SIG-M5 treated with dmso at 0.1 percent for 504 hours (cell line): ENCODE data around the gene THUMPD2.
A peak's percentile ranks its signal among the peaks of the same experiment; 100 is the strongest.
"Not testable (repeated sequence)": the region's sequence is repeated elsewhere in the genome, so short reads cannot be mapped to it uniquely, and the experiment has no call there.

ENCODE experiments used
- DNase-seq: peaks from one replicate; lab custom pipeline; 2025; ENCODE audit not compliant: unreplicated experiment; lab: John Stamatoyannopoulos, UW

Gene THUMPD2

DNA sequence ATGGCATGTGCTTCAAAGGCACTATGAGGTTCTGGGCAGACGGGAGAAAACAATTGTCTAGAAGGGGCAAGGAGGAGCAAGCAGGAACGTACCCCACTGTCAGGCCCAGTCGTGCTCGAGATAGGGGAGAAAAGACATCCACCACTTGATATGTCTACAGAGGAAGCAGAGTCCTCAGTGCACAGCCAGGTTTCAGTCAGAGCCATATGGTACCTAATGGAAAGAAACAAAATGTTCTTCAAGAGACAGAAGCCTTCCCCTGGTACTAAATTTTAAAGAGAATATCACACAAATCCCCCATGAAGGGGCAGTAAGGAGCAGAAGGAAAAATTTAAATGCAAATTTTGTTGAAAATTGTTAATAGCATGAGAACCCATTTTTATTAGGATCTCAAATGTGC, 21.9 kb downstream of the THUMPD2 start:
- DNase-seq, result no peak

DNA sequence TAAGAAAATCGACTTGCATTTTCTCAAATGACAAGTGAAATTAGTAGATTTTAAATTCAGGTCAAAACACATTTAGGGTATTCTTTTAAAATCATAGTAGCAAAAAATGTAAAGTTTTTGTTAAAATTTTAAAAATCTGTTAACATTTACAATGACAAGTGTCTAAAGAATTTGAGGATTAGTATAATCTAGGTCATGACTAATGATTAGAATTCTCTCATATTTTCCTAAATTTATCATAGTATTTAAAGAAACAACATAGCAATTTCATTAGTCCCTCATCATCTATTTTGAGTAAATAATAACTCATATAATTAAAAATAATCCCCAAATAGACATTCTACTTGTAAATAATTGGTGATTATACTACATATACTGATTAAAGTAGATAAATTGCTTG, 23.6 kb downstream of the THUMPD2 start:
- no peak for DNase-seq

DNA sequence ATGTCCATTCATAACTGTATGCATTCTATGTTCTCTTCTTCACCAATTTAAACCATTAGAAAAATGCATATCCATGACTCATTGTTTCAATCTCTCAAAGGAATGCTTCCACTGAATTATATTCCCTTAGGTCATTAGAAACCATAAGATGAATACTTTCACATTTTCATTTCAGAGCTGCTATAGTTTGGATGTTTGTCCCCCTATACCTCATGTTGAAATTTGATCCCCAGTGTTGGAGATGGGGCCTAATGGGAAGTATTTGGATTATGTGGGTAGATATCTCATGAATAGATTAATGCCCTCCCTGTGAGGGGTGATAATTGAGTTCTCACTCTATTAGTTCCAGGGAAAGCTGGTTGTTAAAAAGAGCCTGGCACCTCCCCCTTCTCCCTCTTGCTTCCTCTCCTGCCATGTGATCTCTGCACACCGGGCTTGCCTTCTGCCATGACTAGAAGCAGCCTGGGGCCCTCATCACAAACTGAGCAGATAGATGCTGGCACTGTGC, 35.7 kb downstream of the THUMPD2 start:
- DNase-seq, result no peak

DNA sequence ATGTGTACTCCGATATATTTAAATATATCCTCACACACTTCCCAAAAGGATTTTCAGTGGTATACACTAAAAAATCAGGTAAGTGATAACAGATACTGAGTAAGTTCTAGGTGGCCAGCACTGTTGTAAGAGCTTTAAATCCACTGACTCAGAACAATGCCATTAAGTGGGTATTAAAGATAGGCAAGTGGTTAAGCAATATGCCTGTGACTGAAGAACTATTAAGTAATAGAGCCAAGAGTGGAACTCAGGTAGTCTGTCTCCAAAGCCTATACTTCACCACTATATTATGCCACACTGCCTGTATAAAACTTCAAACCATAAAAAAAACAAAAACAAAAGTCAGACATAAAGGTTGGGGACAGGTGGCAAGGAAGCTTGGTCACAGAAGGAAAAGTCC, 37.2 kb downstream of the THUMPD2 start:
- DNase-seq, result no peak

DNA sequence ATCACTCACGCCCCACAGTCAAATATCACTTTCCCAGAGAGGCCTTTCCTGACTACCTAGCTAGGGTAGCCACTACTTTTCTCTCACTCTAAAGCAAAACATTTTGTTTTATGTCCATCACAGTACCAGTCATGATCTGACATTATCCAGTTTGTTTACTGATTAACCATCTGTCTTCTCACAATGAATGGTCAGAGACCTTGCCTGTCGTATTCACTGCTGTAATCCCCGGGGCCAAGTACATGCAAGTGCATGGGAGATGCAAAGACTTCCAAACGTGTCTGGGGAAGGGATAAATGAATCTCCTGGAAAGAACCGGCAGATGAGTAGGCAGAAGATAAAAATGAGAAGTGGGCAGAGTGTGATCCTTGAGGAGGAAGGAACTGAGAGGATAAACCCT, 39.7 kb downstream of the THUMPD2 start:
- no peak for DNase-seq

DNA sequence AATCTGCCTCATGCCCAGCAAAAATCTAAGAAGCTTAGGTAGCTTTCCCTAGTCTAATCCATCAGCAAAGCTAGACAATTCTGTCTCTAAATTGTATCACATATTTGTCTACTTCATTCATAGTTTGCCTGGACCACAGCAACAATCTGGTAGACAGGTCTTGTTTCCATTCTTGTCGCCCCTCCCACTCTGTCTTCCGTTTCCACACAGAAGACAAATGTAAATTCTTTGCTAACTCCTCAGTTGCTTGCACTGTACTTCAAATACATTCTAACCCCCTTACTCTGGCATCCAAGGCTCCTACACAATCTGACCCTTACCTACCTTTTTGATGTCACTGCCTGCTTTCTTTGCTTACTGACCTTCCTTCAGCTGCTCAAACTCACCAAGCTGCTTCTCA, 40.1 kb downstream of the THUMPD2 start:
- DNase-seq, result no peak

DNA sequence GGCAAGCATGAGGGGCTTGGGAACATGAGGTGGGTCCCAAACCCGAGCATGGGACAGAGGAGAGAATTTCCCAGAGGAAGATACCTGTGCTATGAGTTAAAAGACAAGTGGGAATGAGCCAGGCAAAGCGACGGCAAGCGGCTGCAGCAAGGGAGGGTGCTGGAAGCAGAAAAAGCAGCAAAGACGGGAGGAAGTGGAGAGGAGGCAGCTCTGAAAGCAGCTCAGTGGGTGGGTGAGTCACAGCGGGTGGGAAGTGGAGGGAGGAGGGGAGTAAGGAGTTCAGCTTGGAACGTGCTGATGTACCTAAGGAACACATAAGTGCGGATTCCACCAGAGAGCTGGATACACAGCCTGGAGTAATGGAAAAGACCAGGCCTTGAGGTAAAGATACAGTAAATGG, 41.4 kb downstream of the THUMPD2 start:
- no peak for DNase-seq

DNA sequence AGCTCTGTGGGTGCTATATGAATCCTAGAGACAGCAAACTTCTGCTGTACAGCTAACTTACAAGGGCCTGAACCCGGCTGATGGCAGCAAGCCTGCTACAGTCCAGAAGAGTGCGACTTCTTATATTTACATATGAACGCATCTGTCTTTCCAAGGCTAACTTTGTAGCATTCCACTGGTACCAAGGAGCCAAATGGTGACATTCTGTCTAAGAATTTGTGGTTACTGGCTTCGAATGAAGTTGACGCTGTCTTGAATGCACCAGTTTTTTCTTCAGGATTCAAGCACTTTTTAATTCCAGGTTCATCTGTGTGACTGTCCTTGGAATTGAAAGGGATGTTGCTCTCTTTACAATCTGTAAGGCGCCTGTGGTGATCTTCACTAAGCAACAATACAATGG, 42.4 kb downstream of the THUMPD2 start:
- DNase-seq, result no peak

DNA sequence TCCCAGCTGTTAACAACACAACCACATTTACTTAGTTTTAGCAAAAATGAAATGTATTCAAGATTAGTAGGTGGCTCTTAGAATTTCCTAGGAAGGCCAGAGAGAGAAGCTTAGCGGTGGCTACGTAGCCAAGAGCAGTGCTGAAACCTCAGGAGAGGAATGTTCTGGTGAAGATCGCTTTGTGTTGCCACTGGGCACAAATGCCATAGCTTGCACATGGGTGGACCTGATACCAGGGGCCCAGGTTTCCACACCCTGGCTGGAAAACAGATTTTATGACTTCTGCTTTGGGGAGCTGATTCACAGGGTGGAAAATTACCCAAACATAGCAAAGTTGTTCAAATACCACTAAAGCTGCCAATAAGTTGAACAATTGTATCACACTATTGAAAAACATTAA, 43.4 kb downstream of the THUMPD2 start:
- no peak for DNase-seq

DNA sequence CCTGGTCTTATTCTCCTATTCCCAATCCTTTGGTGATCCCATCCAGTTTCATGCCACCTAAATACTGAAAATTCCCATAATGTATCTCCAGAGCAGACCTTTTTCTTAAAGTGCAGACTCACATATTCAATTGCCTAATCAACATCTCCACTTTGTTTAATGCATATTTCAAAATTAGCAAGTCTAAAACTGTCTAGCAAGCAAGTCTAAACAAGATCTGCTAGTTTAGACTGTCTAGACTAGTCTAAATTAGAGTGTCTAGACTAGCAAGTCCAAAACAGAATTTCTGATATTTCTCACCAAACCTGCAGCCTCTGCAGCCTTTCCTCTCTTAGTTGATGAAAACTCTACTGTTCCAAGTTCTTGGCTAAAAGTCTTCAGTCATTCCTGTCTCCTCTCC, 44.6 kb downstream of the THUMPD2 start:
- no peak for DNase-seq

DNA sequence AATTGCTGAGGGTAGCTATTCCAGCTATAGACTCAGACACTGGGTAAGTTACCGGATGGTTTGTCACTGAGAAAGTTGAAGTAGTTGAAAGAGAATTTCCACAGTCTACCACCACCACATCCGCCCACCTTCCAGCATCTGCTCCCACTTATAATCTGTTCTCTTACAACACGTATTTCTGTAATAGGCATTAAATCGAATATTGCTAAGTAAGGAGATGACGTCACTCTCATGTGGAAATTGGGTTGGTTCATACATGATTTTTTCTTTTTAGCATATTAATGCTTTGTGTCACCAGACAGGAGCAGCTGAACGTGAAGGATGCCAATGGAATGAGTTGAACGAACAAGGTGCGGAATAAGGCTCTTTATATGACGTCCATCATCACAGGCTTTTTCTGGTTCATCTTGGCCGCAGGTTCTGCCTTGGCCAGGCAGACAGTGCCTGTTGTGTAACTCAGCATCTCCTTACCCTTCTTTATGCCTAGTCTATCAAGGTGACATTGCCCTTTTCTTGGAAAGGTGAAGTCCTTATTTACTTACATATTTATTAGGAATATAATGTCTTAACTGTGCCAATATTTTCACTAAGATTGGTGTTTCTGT, 45.9 kb downstream of the THUMPD2 start:
- DNase-seq, result no peak

DNA sequence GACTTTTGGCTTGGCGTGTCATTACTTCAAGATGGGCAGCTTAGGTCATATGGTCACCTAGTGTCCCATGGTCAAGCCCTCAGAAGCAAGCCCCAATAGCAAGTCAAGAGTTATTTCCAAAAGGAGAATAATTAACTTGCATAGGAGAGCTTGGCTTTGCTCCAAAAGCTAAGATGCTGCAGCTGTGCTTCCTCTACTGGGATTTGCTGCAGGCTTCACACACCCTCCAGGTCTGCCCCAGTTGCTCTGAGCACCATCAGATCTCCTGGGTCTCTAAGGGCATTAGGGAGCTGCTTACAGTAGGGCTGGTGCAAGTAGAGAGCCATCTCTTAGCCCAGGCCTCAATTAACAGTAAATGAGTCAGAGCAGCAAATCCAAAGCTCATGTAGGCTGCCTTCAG, 46.6 kb downstream of the THUMPD2 start:
- no peak for DNase-seq

DNA sequence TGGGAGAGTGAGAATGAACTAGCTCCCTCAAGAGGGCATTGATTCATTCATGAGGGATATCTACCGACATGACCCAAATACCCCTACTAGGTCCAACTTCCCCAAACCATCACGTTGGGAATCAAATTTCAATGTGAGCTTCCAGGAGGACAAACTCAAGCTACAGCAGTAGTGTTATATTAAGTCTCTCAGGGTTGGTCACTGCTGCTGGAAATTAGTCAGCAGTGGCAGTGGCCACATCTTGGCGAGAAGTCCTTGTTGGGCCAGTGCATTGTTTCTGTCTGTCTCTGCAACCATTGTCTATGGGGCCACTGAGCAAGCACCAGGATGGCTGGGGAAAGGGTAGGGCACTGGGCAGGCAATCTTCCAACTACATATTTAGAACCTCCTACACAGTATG, 47.5 kb downstream of the THUMPD2 start:
- DNase-seq, result no peak

DNA sequence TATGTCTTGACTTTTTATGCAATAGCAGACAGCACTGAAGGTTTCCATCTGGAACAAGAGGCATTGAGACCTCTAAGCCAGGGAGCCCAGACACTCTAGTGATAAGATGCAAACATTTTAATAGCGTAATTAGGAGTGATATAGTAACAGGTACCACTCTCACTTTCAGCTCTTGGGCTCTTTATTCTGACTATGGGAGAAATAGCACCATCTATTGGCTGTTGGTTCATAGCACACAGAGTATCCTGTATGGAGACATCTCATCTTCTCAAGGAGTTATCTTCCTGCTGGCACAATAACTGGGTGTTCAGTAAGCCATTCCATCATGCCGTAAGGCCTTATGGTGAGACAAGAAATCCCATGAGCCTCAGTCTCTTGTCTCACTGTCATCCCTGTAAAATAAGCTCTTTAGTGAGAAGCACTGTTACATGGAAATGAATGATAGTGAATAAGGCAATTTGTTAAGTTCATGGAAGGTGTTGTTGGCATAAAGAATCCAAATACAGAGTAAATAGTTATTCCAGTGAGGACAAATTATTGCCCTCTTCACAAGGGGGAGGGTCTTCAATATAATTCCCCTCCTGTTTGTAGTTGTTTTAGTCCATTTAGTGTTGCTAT, 48.3 kb downstream of the THUMPD2 start:
- peak; percentile 53 for DNase-seq

DNA sequence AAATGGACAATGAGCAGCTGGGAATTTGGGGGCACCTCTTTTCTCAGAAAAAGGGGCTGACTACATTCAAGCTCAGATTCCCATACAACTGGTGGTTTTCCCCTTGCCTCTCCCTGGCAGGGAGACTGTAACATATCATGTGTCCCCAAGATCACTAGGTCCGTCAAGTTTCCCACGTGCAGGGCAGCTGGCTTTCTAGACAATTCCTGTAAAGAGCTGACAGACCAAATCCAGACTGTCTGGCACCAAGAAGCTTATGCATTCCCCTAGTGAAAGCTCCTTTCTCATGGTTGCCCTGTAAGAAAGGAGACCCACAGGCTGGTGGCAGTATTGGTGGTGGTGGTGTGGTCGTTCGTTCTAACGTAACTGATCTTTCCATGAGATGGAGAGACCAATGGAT, 48.8 kb downstream of the THUMPD2 start:
- no peak for DNase-seq

DNA sequence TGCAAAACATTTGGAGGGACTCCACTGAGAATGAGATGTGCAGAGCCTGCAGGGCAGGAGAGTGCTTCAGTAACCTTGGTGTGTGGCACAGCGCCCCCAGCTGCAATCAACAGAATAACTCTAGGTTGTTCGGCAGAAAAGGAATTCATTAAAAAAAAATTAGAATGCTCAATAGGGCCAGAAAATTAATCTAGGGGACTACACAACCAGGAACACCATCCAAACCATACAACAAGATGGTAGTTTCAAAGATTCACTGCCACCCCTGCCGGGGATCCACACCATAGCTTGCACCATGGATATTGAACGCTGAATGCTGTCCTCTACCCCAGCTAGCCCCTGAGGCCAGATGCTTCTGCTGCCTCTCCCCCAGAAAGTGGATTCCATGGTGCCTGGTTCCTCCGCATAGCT, 50.1 kb downstream of the THUMPD2 start:
- DNase-seq, result peak; percentile 43

DNA sequence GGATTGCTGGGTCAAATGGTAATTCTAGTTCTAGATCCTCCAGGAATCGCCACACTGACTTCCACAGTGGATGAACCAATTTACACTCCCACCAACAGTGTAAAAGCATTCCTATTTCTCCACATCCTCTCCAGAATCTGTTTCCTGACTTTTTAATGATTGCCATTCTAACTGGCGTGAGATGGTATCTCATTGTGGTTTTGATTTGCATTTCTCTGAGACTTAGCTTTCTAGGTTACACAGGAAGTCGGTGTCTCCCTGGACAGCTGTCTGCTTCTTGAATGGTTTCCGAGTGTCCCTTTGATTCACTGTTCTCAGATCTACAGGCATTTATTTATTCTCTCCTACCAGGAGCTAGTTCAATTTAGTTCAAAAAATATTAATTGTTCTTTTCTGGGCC, 51.0 kb downstream of the THUMPD2 start:
- DNase-seq, result not testable (repeated sequence)

DNA sequence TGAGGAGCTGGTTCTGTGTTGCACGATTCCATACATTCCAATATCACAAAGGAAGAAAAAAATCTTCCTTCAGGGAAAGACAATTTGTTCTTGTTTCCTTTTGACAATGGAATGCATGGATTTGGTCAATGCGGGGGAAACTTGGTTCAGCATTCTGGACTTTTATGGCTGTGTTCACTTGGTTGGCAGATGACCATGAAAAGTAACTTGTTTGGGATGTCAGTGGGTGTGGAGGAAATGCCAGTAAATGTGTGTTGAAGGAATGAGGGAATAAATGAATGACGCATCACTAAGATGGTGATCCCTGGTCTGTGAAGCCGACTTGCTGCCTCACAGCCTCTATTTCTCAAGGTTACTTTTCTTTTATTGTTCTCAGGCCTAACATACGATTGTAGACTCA, 53.7 kb downstream of the THUMPD2 start:
- DNase-seq, result no peak

DNA sequence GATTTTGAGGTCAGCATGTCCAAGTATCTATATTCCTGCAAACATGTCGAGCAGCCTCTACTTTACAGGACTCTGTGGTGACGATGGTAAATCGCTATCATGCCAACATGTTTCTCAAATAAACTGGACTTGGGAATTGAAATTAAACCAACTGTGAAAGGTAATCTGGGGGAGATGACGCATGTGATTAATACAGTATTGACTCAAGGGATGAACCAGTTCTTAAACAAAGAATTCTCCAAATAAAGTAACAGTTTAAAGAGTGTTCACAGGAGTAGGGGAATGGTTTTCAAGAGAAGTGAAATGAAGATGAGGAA, 54.3 kb downstream of the THUMPD2 start:
- no peak for DNase-seq

DNA sequence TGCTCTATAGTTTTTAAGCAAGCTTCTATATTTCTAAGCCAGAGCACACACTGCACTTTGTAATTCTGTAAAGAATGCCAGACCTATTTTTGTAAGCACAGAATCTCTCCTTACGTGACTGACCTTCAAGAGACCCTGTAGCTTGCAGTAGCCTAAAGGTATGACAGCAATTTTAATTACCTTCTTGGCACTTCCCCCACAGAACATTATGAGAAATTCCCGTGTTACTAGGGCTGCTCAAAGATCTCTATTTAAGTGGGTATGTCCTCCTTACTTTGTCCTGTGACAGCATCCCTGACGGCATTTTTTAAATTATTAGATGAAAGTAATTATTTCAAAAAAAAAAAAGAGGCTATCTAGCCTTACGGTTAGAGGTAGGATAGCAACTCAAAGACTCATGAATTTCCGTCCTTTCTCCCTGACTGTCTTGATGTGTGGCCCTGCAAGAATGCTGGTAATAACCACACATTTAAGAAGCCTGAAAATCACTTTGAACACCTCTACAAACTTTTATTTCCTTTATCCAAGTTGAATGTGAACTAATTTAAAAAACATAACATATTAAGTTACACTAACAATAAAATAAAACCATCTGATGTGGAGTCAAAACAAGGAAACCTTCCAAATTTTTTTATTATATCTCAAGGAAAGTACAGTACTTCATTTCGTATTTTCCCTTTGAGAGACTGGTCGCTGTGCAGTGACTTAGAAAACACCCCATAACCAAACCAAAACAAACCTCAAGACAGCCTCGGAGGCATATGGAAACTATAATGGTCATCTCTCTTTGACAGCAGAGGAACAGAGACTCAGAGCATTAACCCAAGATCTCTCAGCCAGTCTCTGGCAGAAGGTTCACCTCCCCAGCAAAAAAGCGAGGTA, 54.9 kb downstream of the THUMPD2 start:
- no peak for DNase-seq

DNA sequence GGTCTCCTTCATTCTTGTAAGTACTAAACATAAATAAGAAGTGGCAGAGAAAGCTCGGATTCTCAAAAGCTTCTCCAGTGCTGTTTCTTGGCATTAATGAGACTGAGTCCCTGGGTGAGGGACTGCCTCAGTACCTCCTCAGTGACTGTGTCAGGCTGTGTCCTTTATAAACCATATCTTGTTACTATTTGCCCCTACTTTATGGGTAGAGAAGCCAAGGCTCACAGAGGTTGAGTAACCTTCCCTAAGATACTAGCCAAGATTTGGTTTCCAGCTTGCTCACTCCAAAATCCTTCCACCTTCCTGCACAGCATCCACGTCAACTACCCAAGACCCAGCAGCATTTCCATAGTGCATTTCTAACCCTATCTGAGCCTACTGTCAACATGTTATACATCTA, 55.6 kb downstream of the THUMPD2 start:
- no peak for DNase-seq

DNA sequence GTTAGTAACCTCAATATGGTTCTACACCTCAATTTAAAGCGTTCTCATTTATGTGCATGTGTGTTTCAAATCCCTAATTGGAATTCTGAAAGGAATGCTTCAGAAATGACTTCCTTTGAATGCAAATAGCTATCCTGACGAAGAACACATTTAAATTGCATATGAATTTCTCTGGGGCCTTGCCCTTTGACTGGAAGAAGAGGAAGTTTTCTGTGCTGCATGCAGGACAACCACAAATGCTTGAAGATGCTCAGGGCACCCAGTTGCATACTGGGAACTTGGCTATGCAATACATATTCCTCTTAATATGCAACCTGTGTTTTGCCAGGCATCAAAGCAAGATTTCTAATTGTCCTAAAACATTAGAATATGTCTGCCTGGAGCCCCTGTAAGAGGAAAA, 58.1 kb downstream of the THUMPD2 start:
- no peak for DNase-seq
